MM.1S (cell line): Measurements from ENCODE around the gene DUSP10.

ENCODE experiments used
- DNase-seq: peaks from one replicate; pipeline ENCODE4 v3.0.0-alpha.2; 2015
- H2AFZ ChIP-seq: fragments of 300-600 bp; sonication (generic); 2 replicates; pipeline ENCODE4 v1.6.0; 2016; ENCODE audit warnings: antibody characterized with exemption, low read length
- H3F3A ChIP-seq: fragments of 300-600 bp; sonication (generic); 2 replicates; pipeline ENCODE4 v1.6.1; 2016; ENCODE audit warnings: mild to moderate bottlenecking, antibody characterized with exemption, low read length, moderate library complexity, mixed read lengths; ENCODE audit not compliant: insufficient read depth
- H3K27ac ChIP-seq: fragments of 300-600 bp; sonication (generic); 2 replicates; pipeline ENCODE4 v1.5.1; 2016; ENCODE audit warnings: mild to moderate bottlenecking, low read length
- H3K27me3 ChIP-seq: fragments of 300-600 bp; sonication (generic); replicated peaks from 2 replicates; pipeline ENCODE4 v1.6.0; 2016; ENCODE audit warnings: low read length; ENCODE audit not compliant: insufficient read depth
- H3K36me3 ChIP-seq: fragments of 300-600 bp; sonication (generic); replicated peaks from 2 replicates; pipeline ENCODE4 v1.6.1; 2016; ENCODE audit warnings: mild to moderate bottlenecking, low read length, mixed read lengths; ENCODE audit not compliant: insufficient read depth
- H3K4me1 ChIP-seq: fragments of 300-600 bp; sonication (generic); 2 replicates; pipeline ENCODE4 v1.6.1; 2016; ENCODE audit warnings: low read length, mixed read lengths
- H3K4me2 ChIP-seq: fragments of 300-600 bp; sonication (generic); 2 replicates; pipeline ENCODE4 v1.6.0; 2016; ENCODE audit warnings: low read depth, low read length
- H3K4me3 ChIP-seq: fragments of 300-600 bp; sonication (generic); 2 replicates; pipeline ENCODE4 v1.5.1; 2016; ENCODE audit warnings: low read length, mixed read lengths
- H3K79me2 ChIP-seq: fragments of 300-600 bp; sonication (generic); 2 replicates; pipeline ENCODE4 v1.6.1; 2016; ENCODE audit warnings: mixed run types, low read length, mixed read lengths
- H3K9ac ChIP-seq: fragments of 300-600 bp; sonication (generic); 2 replicates; pipeline ENCODE4 v1.6.1; 2016; ENCODE audit warnings: low read length, mixed read lengths
- H3K9me2 ChIP-seq: fragments of 300-600 bp; sonication (generic); replicated peaks from 2 replicates; pipeline ENCODE4 v1.6.1; 2016; ENCODE audit warnings: mild to moderate bottlenecking, low read length, mixed read lengths; ENCODE audit not compliant: insufficient read depth
- H3K9me3 ChIP-seq: fragments of 300-600 bp; sonication (generic); replicated peaks from 2 replicates; pipeline ENCODE4 v1.6.1; 2016; ENCODE audit warnings: mild to moderate bottlenecking, low read length, mixed read lengths; ENCODE audit not compliant: insufficient read depth
- H4K20me1 ChIP-seq: fragments of 300-600 bp; sonication (generic); 2 replicates; pipeline ENCODE4 v1.6.1; 2016; ENCODE audit warnings: mild to moderate bottlenecking, low read length, moderate library complexity, mixed read lengths; ENCODE audit not compliant: insufficient read depth
- EZH2 ChIP-seq: fragments of 300-600 bp; sonication (generic); optimal IDR thresholded peaks from 2 replicates; pipeline ENCODE3; 2017; ENCODE audit warnings: low read depth, mild to moderate bottlenecking, antibody characterized with exemption, low read length, mixed read lengths
- EZH2phosphoT487 ChIP-seq: fragments of 300-600 bp; sonication (generic); IDR thresholded peaks from 2 replicates; pipeline ENCODE4 v1.6.1; 2018; ENCODE audit warnings: antibody characterized with exemption, low read length
- TF ChIP-seq, protein P1 (sequence below): fragments of 300-600 bp; sonication (generic); IDR thresholded peaks from 2 replicates; pipeline ENCODE4 v1.5.1; 2016; ENCODE audit warnings: antibody characterized with exemption, low read length, mixed read lengths

Gene DUSP10

DNA sequence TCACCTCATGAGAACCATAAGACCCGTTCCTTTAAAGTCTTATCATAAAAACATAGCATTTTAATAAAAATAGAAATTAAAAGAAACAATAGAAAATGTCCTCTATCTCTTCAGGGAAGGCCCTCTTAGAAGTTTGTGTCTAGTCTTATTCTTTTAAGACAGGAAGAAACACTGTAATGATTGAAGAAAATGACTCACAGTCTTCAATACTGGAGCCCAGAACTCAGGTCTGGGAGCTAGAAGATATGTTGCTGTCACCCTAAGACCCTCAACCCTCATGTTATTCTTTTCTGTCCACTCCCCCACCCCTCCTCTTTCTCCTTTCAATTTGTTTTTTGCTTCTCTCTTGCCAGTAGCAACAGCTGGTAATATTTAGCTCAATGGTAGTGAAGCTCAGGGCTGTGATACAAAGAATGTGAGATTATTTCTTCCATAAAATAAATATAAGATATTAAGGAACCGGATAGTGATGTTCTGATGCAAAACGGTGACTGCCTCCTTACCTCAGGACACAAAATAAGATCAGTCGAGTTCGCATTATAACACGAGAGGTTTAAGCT lies 12.0 kb downstream of the DUSP10 start:
- H3K9ac ChIP-seq, result no peak overlapping the region
- TF ChIP-seq, protein P1, sequence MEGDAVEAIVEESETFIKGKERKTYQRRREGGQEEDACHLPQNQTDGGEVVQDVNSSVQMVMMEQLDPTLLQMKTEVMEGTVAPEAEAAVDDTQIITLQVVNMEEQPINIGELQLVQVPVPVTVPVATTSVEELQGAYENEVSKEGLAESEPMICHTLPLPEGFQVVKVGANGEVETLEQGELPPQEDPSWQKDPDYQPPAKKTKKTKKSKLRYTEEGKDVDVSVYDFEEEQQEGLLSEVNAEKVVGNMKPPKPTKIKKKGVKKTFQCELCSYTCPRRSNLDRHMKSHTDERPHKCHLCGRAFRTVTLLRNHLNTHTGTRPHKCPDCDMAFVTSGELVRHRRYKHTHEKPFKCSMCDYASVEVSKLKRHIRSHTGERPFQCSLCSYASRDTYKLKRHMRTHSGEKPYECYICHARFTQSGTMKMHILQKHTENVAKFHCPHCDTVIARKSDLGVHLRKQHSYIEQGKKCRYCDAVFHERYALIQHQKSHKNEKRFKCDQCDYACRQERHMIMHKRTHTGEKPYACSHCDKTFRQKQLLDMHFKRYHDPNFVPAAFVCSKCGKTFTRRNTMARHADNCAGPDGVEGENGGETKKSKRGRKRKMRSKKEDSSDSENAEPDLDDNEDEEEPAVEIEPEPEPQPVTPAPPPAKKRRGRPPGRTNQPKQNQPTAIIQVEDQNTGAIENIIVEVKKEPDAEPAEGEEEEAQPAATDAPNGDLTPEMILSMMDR, result no peak
- TF ChIP-seq EZH2, result no peak
- TF ChIP-seq EZH2phosphoT487, result no peak
- no peaks in the 10 kb centered on the region for H3K9me3 ChIP-seq
- H3K27me3 ChIP-seq, result no peaks in the 10 kb centered on the region
- H4K20me1 ChIP-seq, result no peaks in the 10 kb centered on the region
- no peak overlapping the region for H3K27ac ChIP-seq
- no peak overlapping the region for H3K4me3 ChIP-seq
- H3K4me2 ChIP-seq, result no peak overlapping the region
- no peak overlapping the region for H2AFZ ChIP-seq
- DNase-seq, result no peak
- H3K4me1 ChIP-seq, result no peaks in the 10 kb centered on the region
- H3K9me2 ChIP-seq, result no peaks in the 10 kb centered on the region
- no peaks in the 10 kb centered on the region for H3K36me3 ChIP-seq
- H3F3A ChIP-seq, result no peaks in the 10 kb centered on the region
- no peaks in the 10 kb centered on the region for H3K79me2 ChIP-seq

DNA sequence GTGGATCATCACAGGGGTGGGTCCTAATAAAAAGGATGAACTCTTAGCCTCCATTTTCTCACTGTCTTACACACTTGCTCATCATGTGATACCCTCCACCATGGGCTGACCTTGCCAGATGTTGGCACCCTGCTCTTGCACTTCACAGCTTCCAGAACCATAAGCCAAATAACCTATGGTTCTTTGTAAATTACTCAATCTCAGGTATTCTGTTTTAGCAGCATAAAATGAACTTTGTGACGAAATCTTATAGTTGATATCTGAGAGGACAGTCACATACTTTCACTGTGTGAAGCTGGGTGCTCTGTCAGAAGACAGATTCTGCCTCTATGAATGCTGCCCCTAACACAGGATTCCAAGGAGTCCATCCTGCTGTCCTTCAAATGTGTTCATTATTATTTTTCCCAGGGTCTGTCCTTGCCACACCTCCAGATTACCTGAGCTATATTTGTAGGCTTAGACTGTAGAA lies 13.8 kb downstream of the DUSP10 start:
- no peaks in the 10 kb centered on the region for H3K79me2 ChIP-seq
- no peak overlapping the region for H3K9ac ChIP-seq
- H2AFZ ChIP-seq, result no peak overlapping the region
- H3K4me3 ChIP-seq, result no peak overlapping the region
- no peak overlapping the region for H3K27ac ChIP-seq
- no peak overlapping the region for H3K4me2 ChIP-seq
- no peaks in the 10 kb centered on the region for H3K9me2 ChIP-seq
- no peaks in the 10 kb centered on the region for H3K36me3 ChIP-seq
- no peak for DNase-seq
- no peaks in the 10 kb centered on the region for H3K4me1 ChIP-seq
- H4K20me1 ChIP-seq, result no peaks in the 10 kb centered on the region
- H3F3A ChIP-seq, result no peaks in the 10 kb centered on the region
- TF ChIP-seq EZH2phosphoT487 (no peak), EZH2 (no peak)
- TF ChIP-seq, protein P1, result no peak
- no peaks in the 10 kb centered on the region for H3K27me3 ChIP-seq
- H3K9me3 ChIP-seq, result no peaks in the 10 kb centered on the region

DNA sequence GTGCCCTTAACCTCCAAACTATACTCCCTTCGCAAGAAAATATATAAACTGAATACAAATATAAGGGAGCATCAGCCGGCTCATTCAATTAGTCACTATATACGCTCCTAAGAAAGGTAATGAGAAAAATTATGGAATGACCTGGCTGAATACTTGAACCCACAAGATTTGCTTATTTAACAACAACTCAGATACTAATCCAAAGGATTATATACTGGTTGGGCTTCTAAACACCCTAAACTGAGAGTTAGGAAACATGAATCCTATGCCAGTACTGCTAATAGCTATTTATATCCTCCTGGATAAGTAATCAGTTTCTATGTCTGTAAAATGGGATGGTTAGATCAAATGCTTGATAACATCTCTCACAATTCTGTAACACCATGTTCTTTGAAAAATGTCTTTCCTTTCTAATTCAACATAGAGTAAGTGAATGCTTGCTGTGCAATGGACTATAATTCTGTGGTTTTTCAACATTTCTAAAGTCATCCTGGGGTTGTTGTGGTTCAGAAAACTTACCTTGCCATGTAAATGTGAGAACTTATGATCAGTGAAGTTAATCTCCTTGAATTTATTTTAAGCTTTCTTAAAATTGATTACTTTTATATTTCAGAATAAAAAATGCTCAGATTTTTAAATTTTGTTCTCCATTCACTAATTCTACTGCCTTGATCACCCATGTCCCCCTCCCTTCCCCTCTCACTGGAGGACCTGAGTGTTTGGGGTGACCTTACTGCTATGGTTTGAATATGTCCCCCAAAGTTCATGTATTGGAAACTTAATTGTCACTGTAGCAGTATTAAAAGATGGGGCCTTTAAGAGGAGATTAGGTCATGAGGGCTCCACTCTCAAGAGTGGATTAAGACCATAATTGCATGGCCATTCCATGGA lies 14.5 kb downstream of the DUSP10 start:
- no peaks in the 10 kb centered on the region for H3K79me2 ChIP-seq
- no peak for DNase-seq
- no peaks in the 10 kb centered on the region for H3K9me2 ChIP-seq
- no peak overlapping the region for H3K27ac ChIP-seq
- no peak for TF ChIP-seq EZH2phosphoT487
- TF ChIP-seq, protein P1, result no peak
- TF ChIP-seq EZH2, result no peak
- H3K4me2 ChIP-seq, result no peak overlapping the region
- no peaks in the 10 kb centered on the region for H3K36me3 ChIP-seq
- H3F3A ChIP-seq, result no peaks in the 10 kb centered on the region
- no peaks in the 10 kb centered on the region for H4K20me1 ChIP-seq
- H3K9me3 ChIP-seq, result no peaks in the 10 kb centered on the region
- no peaks in the 10 kb centered on the region for H3K27me3 ChIP-seq
- H2AFZ ChIP-seq, result no peak overlapping the region
- no peak overlapping the region for H3K9ac ChIP-seq
- no peak overlapping the region for H3K4me3 ChIP-seq
- no peaks in the 10 kb centered on the region for H3K4me1 ChIP-seq
